Upper lobe of left lung (tissue), 6 donors: Measurements from ENCODE around the gene ST6GALNAC6. TPM values are rescaled to one million over a fixed set of nuclear protein-coding genes. Genes with fewer than 3 reads are reported as not detected.

Experiments used
- ATAC-seq, 2 donors: fragments of 200-7000 bp; cut with Tn5 transposase; one replicate each; pipeline ENCODE4 v1.9.1; 2022; ENCODE audit warnings: mild to moderate bottlenecking in 2 of 2, moderate library complexity in 2 of 2; ENCODE audit not compliant: low FRiP score in 2 of 2
- DNase-seq, 2 donors: peaks; one replicate each; pipeline ENCODE4 v3.0.0-alpha.2; 2019 to 2020
- H3K27ac ChIP-seq, 4 donors: fragments of 200-600 bp; sonication (generic); one replicate each; pipeline ENCODE4 v1.5.1; 2016 to 2019
- H3K27me3 ChIP-seq, 4 donors: fragments of 200-600 bp; sonication (generic); one replicate each; pipeline ENCODE4 v1.5.1; 2017 to 2019
- H3K36me3 ChIP-seq, 4 donors: fragments of 200-600 bp; sonication (generic); one replicate each; pipeline ENCODE4 v1.5.1; 2016 to 2019
- H3K4me1 ChIP-seq, 4 donors: fragments of 200-600 bp; sonication (generic); one replicate each; pipeline ENCODE4 v1.5.1; 2018 to 2019
- H3K4me3 ChIP-seq, 4 donors: fragments of 200-600 bp; sonication (generic); one replicate each; pipeline ENCODE4 v1.5.1; 2017 to 2019; ENCODE audit warnings: mild to moderate bottlenecking in 2 of 4, moderate library complexity in 1 of 4
- H3K9me3 ChIP-seq, 4 donors: fragments of 200-600 bp; sonication (generic); one replicate each; pipeline ENCODE4 v1.5.1; 2018 to 2019
- CTCF ChIP-seq, 6 experiments: fragments of 450-650 bp in 4 of 6; fragments of 200-600 bp in 2 of 6; sonication (generic) in 2 of 6; IDR thresholded peaks; one replicate each; pipeline ENCODE4 v1.5.1; 2016 to 2019; ENCODE audit warnings: antibody characterized with exemption in 6 of 6
- EP300 ChIP-seq, 4 donors: sonication (generic); formaldehyde crosslinking; IDR thresholded peaks; one replicate each; pipeline ENCODE4 v1.5.1; 2017; ENCODE audit warnings: antibody characterized with exemption in 4 of 4, control low read depth in 2 of 4
- POLR2A ChIP-seq, 4 donors: fragments of 450-650 bp; IDR thresholded peaks; one replicate each; pipeline ENCODE4 v1.5.1; 2016 to 2017; ENCODE audit warnings: antibody characterized with exemption in 4 of 4, mild to moderate bottlenecking in 2 of 4
- POLR2AphosphoS5 ChIP-seq, 2 donors: sonication (generic); formaldehyde crosslinking; IDR thresholded peaks; one replicate each; pipeline ENCODE4 v1.5.1; 2017; ENCODE audit warnings: antibody characterized with exemption in 2 of 2
- WGBS, 2 donors: methylation state at CpG; one replicate each; pipeline ENCODE4 v1.1.5; 2017 to 2018; 5-methylcytosine and 5-hydroxymethylcytosine counted together
- total RNA-seq, 6 donors: library from RNA; depleted of rRNA in 4 of 6; stranded (reverse); fragments of >200 nt in 4 of 6; gene quantifications; one replicate each; pipeline versions ENCODE4 v1.1.0 to v1.2.1, GENCODE V29; 2016 to 2021
- donor health status: DM: no; HTN: no; CAD: no; lungs with moderate emphysema.
- donor health status: DM: no; HTN: yes; CAD: no; lungs with severe emphysema.

Gene ST6GALNAC6
- total RNA-seq, 6 donors from 2014 or later, result 67.3 to 117 (median 85.2) TPM

GRCh38 chr9:127927988-127928675 lies 28.7 kb upstream of the ST6GALNAC6 start:
- no peak for TF ChIP-seq POLR2A (IDR thresholded peaks at IDR 0.05)
- TF ChIP-seq POLR2AphosphoS5 (IDR thresholded peaks at IDR 0.05), result no peak
- no peak for TF ChIP-seq CTCF (IDR thresholded peaks at IDR 0.05)
- no peak for TF ChIP-seq EP300 (IDR thresholded peaks at IDR 0.05)
- Histone ChIP-seq H3K27ac (peak overlapping the region in 1 of 4 donors; percentile 52), H3K4me1 (peaks cover 32 to 44% (median 35%) of the 10 kb centered on the region in 4 donors), H3K4me3 (peak overlapping the region in 3 of 4 donors; percentile 40 to 49 (median 42)), H3K9me3 (no peaks in the 10 kb centered on the region), H3K27me3 (peaks cover 0 to 12% (median 5%) of the 10 kb centered on the region in 4 donors), H3K36me3 (no peaks in the 10 kb centered on the region)
- WGBS, 2 donors, result 17 to 33% methylated on average over 5 to 24 of the region's 24 CpGs
- ATAC-seq, result peak in 1 of 2 donors; percentile 14
- DNase-seq, result peak; percentile 46 to 89

- Histone ChIP-seq H3K4me1 (peaks cover 32 to 44% (median 35%) of the 10 kb centered on the region in 4 donors), H3K27me3 (peaks cover 0 to 12% (median 5%) of the 10 kb centered on the region in 4 donors), H3K9me3 (no peaks in the 10 kb centered on the region), H3K36me3 (no peaks in the 10 kb centered on the region), H3K27ac (peak overlapping the region in 1 of 4 donors; percentile 52), H3K4me3 (peak overlapping the region in 3 of 4 donors; percentile 40 to 49 (median 42))
- peak in 1 of 2 donors; percentile 20 for ATAC-seq
- peak; percentile 75 to 88 for DNase-seq
- WGBS, 2 donors, result 3 to 7% methylated on average over 23 to 43 of the region's 56 CpGs
- TF ChIP-seq CTCF (IDR thresholded peaks at IDR 0.05), result no peak
- TF ChIP-seq POLR2AphosphoS5 (IDR thresholded peaks at IDR 0.05), result no peak
- TF ChIP-seq POLR2A (IDR thresholded peaks at IDR 0.05), result no peak
- no peak for TF ChIP-seq EP300 (IDR thresholded peaks at IDR 0.05)
Measured at GRCh38 chr9:127927201-127927987, 28.0 kb upstream of the ST6GALNAC6 start.

GRCh38 chr9:127926906-127927200 lies 27.4 kb upstream of the ST6GALNAC6 start:
- H3K27ac ChIP-seq, result peak overlapping the region in 1 of 4 donors; percentile 46
- ATAC-seq, result no peak
- DNase-seq, result no peak
- H3K4me1 ChIP-seq, result peaks cover 34 to 45% (median 37%) of the 10 kb centered on the region in 4 donors
- TF ChIP-seq POLR2AphosphoS5 (IDR thresholded peaks at IDR 0.05) (no peak), POLR2A (IDR thresholded peaks at IDR 0.05) (no peak), EP300 (IDR thresholded peaks at IDR 0.05) (no peak), CTCF (IDR thresholded peaks at IDR 0.05) (no peak)
- H3K27me3 ChIP-seq, result peaks cover 0 to 12% (median 5%) of the 10 kb centered on the region in 4 donors
- H3K4me3 ChIP-seq, result peak overlapping the region in 3 of 4 donors; percentile 40 to 49 (median 42)
- no peaks in the 10 kb centered on the region for H3K36me3 ChIP-seq
- 0 to 19% methylated on average over 8 to 19 of the region's 19 CpGs for WGBS, 2 donors
- H3K9me3 ChIP-seq, result no peaks in the 10 kb centered on the region

GRCh38 chr9:127925959-127926905 lies 26.8 kb upstream of the ST6GALNAC6 start:
- Histone ChIP-seq H3K27ac (no peak overlapping the region), H3K4me3 (peak overlapping the region in 2 of 4 donors; percentile 40 to 42)

More at GRCh38 chr9:127925959-127926905, 26.8 kb upstream of the ST6GALNAC6 start:
- WGBS, 2 donors, result 79 to 94% methylated on average over 3 to 14 of the region's 14 CpGs
- H3K4me1 ChIP-seq, result peaks cover 36 to 45% (median 41%) of the 10 kb centered on the region in 4 donors
- H3K27me3 ChIP-seq, result peaks cover 0 to 12% (median 5%) of the 10 kb centered on the region in 4 donors
- no peak for DNase-seq
- H3K9me3 ChIP-seq, result no peaks in the 10 kb centered on the region
- H3K36me3 ChIP-seq, result no peaks in the 10 kb centered on the region
- no peak for TF ChIP-seq CTCF (IDR thresholded peaks at IDR 0.05)
- no peak for TF ChIP-seq POLR2A (IDR thresholded peaks at IDR 0.05)
- TF ChIP-seq EP300 (IDR thresholded peaks at IDR 0.05), result no peak
- TF ChIP-seq POLR2AphosphoS5 (IDR thresholded peaks at IDR 0.05), result no peak
- ATAC-seq, result no peak
